Prostate gland (tissue), 2 donors: ENCODE results near the gene RPL11.

Source experiments
- CTCF ChIP-seq, 4 experiments: fragments of 200-600 bp in 2 of 4; fragments of 450-650 bp in 2 of 4; sonication (generic) in 2 of 4; IDR thresholded peaks; 1 replicate in 3 of 4; 2 replicates in 1 of 4; pipeline ENCODE4 v1.5.1; 2016 to 2019; ENCODE audit warnings: antibody characterized with exemption in 4 of 4, mild to moderate bottlenecking in 2 of 4, moderate library complexity in 2 of 4
- POLR2A ChIP-seq: fragments of 450-650 bp; IDR thresholded peaks from one replicate; pipeline ENCODE4 v1.6.1; 2016; ENCODE audit warnings: antibody characterized with exemption, mild to moderate bottlenecking
- POLR2AphosphoS5 ChIP-seq: sonication (generic); formaldehyde crosslinking; IDR thresholded peaks from one replicate; pipeline ENCODE4 v1.6.1; 2017; ENCODE audit warnings: antibody characterized with exemption

- TF ChIP-seq CTCF (IDR thresholded peaks at IDR 0.05) (no peak), POLR2A (no peak), POLR2AphosphoS5 (no peak)
Observed at GRCh38 chr1:23682946-23683345, 8.7 kb upstream of the RPL11 start.
